ENCODE data around the gene TRAP1. TPM values are rescaled to one million over a fixed set of nuclear protein-coding genes. Genes with fewer than 3 reads are reported as not detected.

Gene TRAP1
- total and polyA plus RNA-seq, 2 experiments from 2014 or later, result 143 to 228 TPM

DNA sequence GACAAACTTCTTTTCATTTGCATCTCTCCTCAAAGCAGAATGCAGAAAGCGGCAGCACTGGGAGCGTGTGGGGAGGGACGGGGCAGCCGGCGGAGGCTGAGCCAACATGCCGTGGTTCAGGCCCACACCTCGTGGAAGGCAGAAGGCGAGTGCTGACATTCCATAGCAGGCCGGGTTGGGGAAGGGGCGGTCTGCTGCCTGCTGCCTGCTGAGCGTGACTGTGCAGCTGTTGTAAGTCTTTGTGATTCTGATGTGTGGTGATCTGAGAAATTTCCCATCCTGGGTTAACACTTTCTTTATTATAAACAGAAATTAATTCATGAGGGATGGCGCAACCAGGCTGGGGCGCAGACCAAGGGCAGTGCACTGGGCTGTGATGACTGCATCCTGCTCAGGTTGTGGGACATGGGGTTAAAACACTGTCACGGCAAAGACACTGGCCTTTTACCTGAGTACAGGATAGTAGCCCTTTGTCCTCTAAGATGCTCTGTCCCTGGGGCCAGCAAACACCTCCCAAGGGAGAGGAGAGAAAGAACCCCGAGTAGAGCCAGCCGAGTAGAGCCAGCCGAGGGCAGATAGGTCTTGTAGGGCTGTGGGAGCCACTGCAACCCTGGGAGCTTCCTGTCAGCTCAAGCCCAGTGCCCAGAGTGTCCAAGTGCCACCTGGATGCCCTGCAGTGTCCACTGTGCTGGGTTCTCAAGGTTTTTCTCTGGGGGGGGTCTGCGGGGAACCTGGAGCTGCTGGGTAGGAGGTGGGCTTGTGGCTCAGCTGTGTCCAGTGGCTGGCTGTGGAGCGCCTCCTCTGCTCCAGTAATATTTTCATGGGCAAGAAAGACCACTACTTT is 71.6 kb downstream of the TRAP1 start:
- Histone ChIP-seq H3K27me3 (ENCODE audit: insufficient read depth) (no peaks in the 10 kb centered on the region), H2AFZ (no peak overlapping the region), H3K4me3 (no peak overlapping the region), H3K4me2 (peak overlapping the region; percentile 58; the same call in 1 of the 2 replicates), H4K20me1 (replicated peaks; ENCODE audit: insufficient read depth) (no peaks in the 10 kb centered on the region), H3K36me3 (ENCODE audit: insufficient read depth) (no peaks in the 10 kb centered on the region), H3K4me1 (ENCODE audit: insufficient read depth) (peaks cover 14% of the 10 kb centered on the region), H3K79me2 (replicated peaks; ENCODE audit: insufficient read depth) (no peaks in the 10 kb centered on the region), H3K27ac (ENCODE audit: low read depth) (peak overlapping the region; percentile 81), H3F3A (replicated peaks; ENCODE audit: low read depth) (0 out of 2 replicates have a peak, but pooled peaks cover 11% of the 10 kb centered on the region), H3K9me2 (ENCODE audit: insufficient read depth) (no peaks in the 10 kb centered on the region)
- DNase-seq (ENCODE audit: low spot score) (peak; percentile 83), ATAC-seq (peak; percentile 88)
- peaks cover 12% of the 10 kb centered on the region; the same call in 1 of the 3 replicates for H3K36me3 Mint-ChIP-seq (ENCODE audit: low read depth)
- H3K27me3 Mint-ChIP-seq (ENCODE audit: insufficient read depth, low read depth, poor library complexity), result peaks cover 28% of the 10 kb centered on the region
- H3K27ac Mint-ChIP-seq, result peak overlapping the region; percentile 97
- H3K4me3 Mint-ChIP-seq, result peak overlapping the region; percentile 46
- 0 out of 3 replicates have a peak, but pooled peaks cover 3% of the 10 kb centered on the region for H3K9me3 Mint-ChIP-seq
- TF ChIP-seq EZH2 (IDR thresholded peaks at IDR 0.05; ENCODE audit: low read depth, unreplicated experiment) (no peak), STAT1 (IDR thresholded peaks at IDR 0.05; ENCODE audit: unreplicated experiment) (no peak)
- H3K4me1 Mint-ChIP-seq, result peaks cover 28% of the 10 kb centered on the region

DNA sequence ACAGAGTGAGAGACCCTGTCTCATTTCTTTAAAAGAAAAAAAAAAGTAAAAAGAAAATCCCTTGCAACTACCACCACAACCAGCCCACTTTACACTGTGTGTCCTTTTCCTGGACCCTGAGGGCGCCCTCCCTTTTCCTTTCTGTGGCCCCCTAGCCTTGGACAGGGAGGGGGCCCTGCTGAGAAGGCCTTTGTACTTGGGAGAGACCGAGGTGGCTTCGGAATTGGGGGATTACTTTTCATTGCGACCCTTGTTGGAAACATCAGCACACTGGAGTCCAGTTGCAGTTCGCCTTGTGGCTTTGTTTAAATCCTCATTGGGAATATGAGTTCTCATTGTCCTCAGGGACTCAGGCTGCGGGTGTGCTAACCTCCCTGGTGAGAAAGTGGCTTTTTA is 72.2 kb downstream of the TRAP1 start:
- Histone ChIP-seq H4K20me1 (replicated peaks; ENCODE audit: insufficient read depth) (no peaks in the 10 kb centered on the region), H3K9me2 (ENCODE audit: insufficient read depth) (no peaks in the 10 kb centered on the region), H3K27me3 (ENCODE audit: insufficient read depth) (no peaks in the 10 kb centered on the region), H3K27ac (ENCODE audit: low read depth) (peak overlapping the region; percentile 81), H3K4me1 (ENCODE audit: insufficient read depth) (peaks cover 14% of the 10 kb centered on the region), H3K79me2 (replicated peaks; ENCODE audit: insufficient read depth) (no peaks in the 10 kb centered on the region), H3F3A (replicated peaks; ENCODE audit: low read depth) (peaks cover 11% of the 10 kb centered on the region; the same call in 1 of the 2 replicates), H3K4me2 (peak overlapping the region; percentile 58), H2AFZ (0 out of 2 replicates have a peak overlapping the region, but pooled peaks have one; percentile 66), H3K4me3 (no peak overlapping the region), H3K36me3 (ENCODE audit: insufficient read depth) (no peaks in the 10 kb centered on the region)
- DNase-seq (ENCODE audit: low spot score), result no peak
- Mint-ChIP-seq H3K36me3 (ENCODE audit: low read depth) (0 out of 3 replicates have a peak, but pooled peaks cover 6% of the 10 kb centered on the region), H3K4me3 (peak overlapping the region; percentile 46), H3K27me3 (ENCODE audit: insufficient read depth, low read depth, poor library complexity) (peaks cover 28% of the 10 kb centered on the region), H3K27ac (peak overlapping the region; percentile 97), H3K4me1 (peaks cover 33% of the 10 kb centered on the region), H3K9me3 (0 out of 3 replicates have a peak, but pooled peaks cover 3% of the 10 kb centered on the region)
- TF ChIP-seq STAT1 (IDR thresholded peaks at IDR 0.05; ENCODE audit: unreplicated experiment) (no peak), ZNF114 (CRISPR knock-in tag; IDR thresholded peaks at IDR 0.05) (no peak), JUNB (IDR thresholded peaks at IDR 0.05; ENCODE audit: unreplicated experiment) (no peak), ZNF331 (CRISPR knock-in tag; IDR thresholded peaks at IDR 0.05; ENCODE audit: low read depth) (no peak), CREB1 (CRISPR knock-in tag; IDR thresholded peaks at IDR 0.05; ENCODE audit: low read depth) (no peak), POLR2AphosphoS5 (IDR thresholded peaks at IDR 0.05; ENCODE audit: low read depth) (no peak), EZH2phosphoT487 (IDR thresholded peaks at IDR 0.05; ENCODE audit: unreplicated experiment) (no peak)
- TF ChIP-seq, protein P1, sequence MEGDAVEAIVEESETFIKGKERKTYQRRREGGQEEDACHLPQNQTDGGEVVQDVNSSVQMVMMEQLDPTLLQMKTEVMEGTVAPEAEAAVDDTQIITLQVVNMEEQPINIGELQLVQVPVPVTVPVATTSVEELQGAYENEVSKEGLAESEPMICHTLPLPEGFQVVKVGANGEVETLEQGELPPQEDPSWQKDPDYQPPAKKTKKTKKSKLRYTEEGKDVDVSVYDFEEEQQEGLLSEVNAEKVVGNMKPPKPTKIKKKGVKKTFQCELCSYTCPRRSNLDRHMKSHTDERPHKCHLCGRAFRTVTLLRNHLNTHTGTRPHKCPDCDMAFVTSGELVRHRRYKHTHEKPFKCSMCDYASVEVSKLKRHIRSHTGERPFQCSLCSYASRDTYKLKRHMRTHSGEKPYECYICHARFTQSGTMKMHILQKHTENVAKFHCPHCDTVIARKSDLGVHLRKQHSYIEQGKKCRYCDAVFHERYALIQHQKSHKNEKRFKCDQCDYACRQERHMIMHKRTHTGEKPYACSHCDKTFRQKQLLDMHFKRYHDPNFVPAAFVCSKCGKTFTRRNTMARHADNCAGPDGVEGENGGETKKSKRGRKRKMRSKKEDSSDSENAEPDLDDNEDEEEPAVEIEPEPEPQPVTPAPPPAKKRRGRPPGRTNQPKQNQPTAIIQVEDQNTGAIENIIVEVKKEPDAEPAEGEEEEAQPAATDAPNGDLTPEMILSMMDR (conservative IDR thresholded peaks at IDR 0.05; ENCODE audit: low read depth in 2 of 2), result no peak
- TF ChIP-seq, protein P2, sequence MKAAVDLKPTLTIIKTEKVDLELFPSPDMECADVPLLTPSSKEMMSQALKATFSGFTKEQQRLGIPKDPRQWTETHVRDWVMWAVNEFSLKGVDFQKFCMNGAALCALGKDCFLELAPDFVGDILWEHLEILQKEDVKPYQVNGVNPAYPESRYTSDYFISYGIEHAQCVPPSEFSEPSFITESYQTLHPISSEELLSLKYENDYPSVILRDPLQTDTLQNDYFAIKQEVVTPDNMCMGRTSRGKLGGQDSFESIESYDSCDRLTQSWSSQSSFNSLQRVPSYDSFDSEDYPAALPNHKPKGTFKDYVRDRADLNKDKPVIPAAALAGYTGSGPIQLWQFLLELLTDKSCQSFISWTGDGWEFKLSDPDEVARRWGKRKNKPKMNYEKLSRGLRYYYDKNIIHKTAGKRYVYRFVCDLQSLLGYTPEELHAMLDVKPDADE (IDR thresholded peaks at IDR 0.05), result no peak
- peak; percentile 4; the same call in 2 of the 3 replicates for ATAC-seq
